K562 (cell line): ENCODE data around the gene KBTBD13. TPM values are rescaled to one million over a fixed set of nuclear protein-coding genes. Genes with fewer than 3 reads are reported as not detected.

Experiments used
- ATAC-seq: fragments of 200-7000 bp; cut with Tn5 transposase; 3 replicates; pipeline ENCODE4 v1.9.1; 2020; ENCODE audit warnings: moderate library complexity
- BruUV-seq: library from RNA; stranded (reverse); fragments of 400-500 nt; replicated peaks from 2 replicates; lab custom pipeline; 2021; lab: Mats Ljungman, UMichigan
- CTCF ChIA-PET: fragments of 300-600 bp; formaldehyde crosslinking; extraction: SDS; loops from one replicate; lab custom pipeline; 2021; ENCODE audit warnings: low intra/inter-chr PET ratio; lab: Yijun Ruan, JAX
- POLR2A ChIA-PET: fragments of 300-600, 350-650 bp; sonication (Branson Sonifier 250); formaldehyde crosslinking; extraction: SDS; loops from one replicate; lab custom pipeline; 2021; ENCODE audit warnings: antibody characterized with exemption, inconsistent platforms; lab: Yijun Ruan, JAX
- DNase-seq, 4 experiments: peaks; one replicate each; pipeline versions ENCODE4 v3.0.0 to v3.0.0-alpha.2; 2011 to 2018; ENCODE audit warnings: low spot score in 3 of 4, mixed read lengths in 3 of 4; ENCODE audit errors: extremely low read depth in 1 of 4
- FAIRE-seq: peaks from 2 replicates; lab custom pipeline; 2011; peaks lifted over from hg19 to GRCh38; lab: Jason Lieb, UNC
- H2AFZ ChIP-seq: 2 replicates; pipeline ENCODE4 v1.6.0; 2011; ENCODE audit warnings: low read depth, low read length, control low read depth, inconsistent platforms
- H3K27ac ChIP-seq: fragments of 200-600 bp; 3 replicates; pipeline ENCODE4 v1.8.0; 2011; ENCODE audit warnings: low read depth, mild to moderate bottlenecking, control low read depth, inconsistent platforms, low read length, moderate library complexity, mixed read lengths; ENCODE audit errors: extremely low read depth
- H3K27me3 ChIP-seq, 2 experiments: fragments of 300-600 bp in 1 of 2; 2 replicates in 1 of 2; 3 replicates in 1 of 2; pipeline versions ENCODE4 v1.6.0 to v1.8.0; 2011; ENCODE audit warnings: inconsistent platforms in 2 of 2, low read length in 2 of 2, mild to moderate bottlenecking in 1 of 2, mixed read lengths in 1 of 2, moderate library complexity in 1 of 2; ENCODE audit not compliant: control insufficient read depth in 2 of 2, insufficient read depth in 2 of 2
- H3K36me3 ChIP-seq: fragments of 300-600 bp; 3 replicates; pipeline ENCODE4 v1.8.0; 2011; ENCODE audit warnings: mild to moderate bottlenecking, low read length, inconsistent platforms; ENCODE audit not compliant: control insufficient read depth, insufficient read depth
- H3K4me1 ChIP-seq, 2 experiments: fragments of 200-600 bp in 1 of 2; replicated peaks in 1 of 2; 2 replicates in 1 of 2; 3 replicates in 1 of 2; pipeline versions ENCODE4 v1.5.1 to v1.8.0; 2011; ENCODE audit warnings: inconsistent platforms in 2 of 2, low read length in 2 of 2, mild to moderate bottlenecking in 1 of 2, mixed read lengths in 1 of 2, moderate library complexity in 1 of 2; ENCODE audit not compliant: control insufficient read depth in 2 of 2, insufficient read depth in 2 of 2
- H3K4me2 ChIP-seq: 2 replicates; pipeline ENCODE4 v1.6.1; 2011; ENCODE audit warnings: low read length, control low read depth, inconsistent platforms, mixed read lengths; ENCODE audit not compliant: insufficient read depth
- H3K4me3 ChIP-seq: fragments of 200-600 bp; sonication (generic), shearing (Covaris generic); 2 replicates; pipeline ENCODE4 v1.5.1; 2016; ENCODE audit warnings: control low read depth, inconsistent platforms
- H3K79me2 ChIP-seq: fragments of 200-600 bp; 3 replicates; pipeline ENCODE4 v1.8.0; 2011; ENCODE audit warnings: low read length, inconsistent platforms; ENCODE audit not compliant: control insufficient read depth, insufficient read depth
- H3K9ac ChIP-seq, 2 experiments: 2 replicates each; pipeline versions ENCODE4 v1.6.0 to v1.6.1; 2011; ENCODE audit warnings: low read depth in 2 of 2, low read length in 2 of 2, control low read depth in 1 of 2, inconsistent platforms in 1 of 2, mild to moderate bottlenecking in 1 of 2, mixed read lengths in 1 of 2; ENCODE audit not compliant: insufficient read depth in 1 of 2
- H3K9me1 ChIP-seq: one replicate; pipeline ENCODE4 v1.6.0; 2011; ENCODE audit warnings: inconsistent platforms, mild to moderate bottlenecking, low read length, moderate library complexity; ENCODE audit not compliant: control insufficient read depth, insufficient read depth
- H3K9me3 ChIP-seq: replicated peaks from 2 replicates; pipeline ENCODE4 v1.5.1; 2011; ENCODE audit warnings: low read depth, low read length, inconsistent platforms; ENCODE audit not compliant: control insufficient read depth, insufficient read depth
- H4K20me1 ChIP-seq: replicated peaks from 2 replicates; pipeline ENCODE4 v1.6.1; 2011; ENCODE audit warnings: low read length, inconsistent platforms, mixed read lengths; ENCODE audit not compliant: control insufficient read depth, insufficient read depth
- C11orf30 ChIP-seq: fragments of 450-650 bp; IDR thresholded peaks from 2 replicates; pipeline ENCODE4 v1.6.1; 2016; ENCODE audit warnings: low read depth, mild to moderate bottlenecking
- ELF2 ChIP-seq: fragments of 250-450 bp; sonication (Bioruptor Pico); IDR thresholded peaks from 2 replicates; pipeline ENCODE4 v1.5.0; 2021; ENCODE audit warnings: mild to moderate bottlenecking
- GATA2 ChIP-seq: sonication (generic); formaldehyde crosslinking; IDR thresholded peaks from 2 replicates; pipeline ENCODE4 v1.4.0; 2020; ENCODE audit warnings: mild to moderate bottlenecking, missing genetic modification reagents
- HDAC1 ChIP-seq, 2 experiments: fragments of 450-650 bp; IDR thresholded peaks; 2 replicates each; pipeline ENCODE4 v1.6.1; 2016 to 2017; ENCODE audit warnings: inconsistent platforms in 1 of 2, mild to moderate bottlenecking in 1 of 2, moderate library complexity in 1 of 2
- HEY1 ChIP-seq: fragments of 250-450 bp; sonication (Bioruptor Pico); IDR thresholded peaks from 2 replicates; pipeline ENCODE4 v1.5.0; 2020; ENCODE audit warnings: mild to moderate bottlenecking, moderate library complexity, borderline replicate concordance
- NFE2 ChIP-seq: IDR thresholded peaks from 2 replicates; pipeline ENCODE4 v1.6.1; 2014; ENCODE audit warnings: antibody characterized with exemption, low read depth
- PHTF2 ChIP-seq: fragments of 250-450 bp; sonication (Bioruptor Pico); IDR thresholded peaks from 2 replicates; pipeline ENCODE4 v1.5.0; 2021; ENCODE audit warnings: mild to moderate bottlenecking
- ZNF316 ChIP-seq: fragments of 450-650 bp; IDR thresholded peaks from 2 replicates; pipeline ENCODE4 v1.6.1; 2016
- ZNF583 ChIP-seq: fragments of 250-450 bp; sonication (Bioruptor Pico); IDR thresholded peaks from 2 replicates; pipeline ENCODE4 v1.4.0; 2020
- WGBS: fragments of 100-300 bp; shearing (Covaris generic); methylation state at CpG from one replicate; pipeline ENCODE4 v1.1.6; 2016; ENCODE audit warnings: low coverage, mixed read lengths; ENCODE audit not compliant: insufficient coverage; ENCODE audit errors: missing lambda C conversion rate; 5-methylcytosine and 5-hydroxymethylcytosine counted together
- in situ Hi-C: fragments of 300-500 bp; cut with MboI; formaldehyde crosslinking; loops from 4 replicates; pipeline ENCODE4 v1.15.0; 2018; ENCODE audit warnings: inconsistent platforms, mixed read lengths
- intact Hi-C: fragments of 100-400 bp; cut with micrococcal nuclease; formaldehyde crosslinking; loops from 2 replicates; pipeline ENCODE4 v1.14.2; 2022
- polyA plus RNA-seq, 8 experiments: library from polyadenylated mRNA; depleted of rRNA in 4 of 8; stranded (reverse) in 5 of 8; unstranded in 3 of 8; fragments of >200 nt; fragmentation: Nextera tagmentation in 2 of 8; fragmentation: Illumina TruSeq in 1 of 8; extraction: Ambion mirVana in 2 of 8; extraction: Trizol in 1 of 8; gene quantifications; 2 replicates each; pipeline versions ENCODE4 v1.2.1 to v1.2.3, GENCODE V29; 2011 to 2014; ENCODE audit warnings: inconsistent platforms in 1 of 8, missing spikeins in 1 of 8
- total RNA-seq, 7 experiments: library from RNA; depleted of rRNA in 6 of 7; stranded (reverse); fragments of >200 nt in 6 of 7; fragmentation: Illumina TruSeq in 2 of 7; extraction: Trizol in 2 of 7; gene quantifications; 2 replicates each; pipeline versions ENCODE4 v1.2.1 to v1.2.3, GENCODE V29; 2011 to 2021; ENCODE audit warnings: low replicate concordance in 1 of 7
- TF ChIP-seq, protein P1 (sequence below): fragments of 450-650 bp; IDR thresholded peaks from 2 replicates; pipeline ENCODE4 v1.6.1; 2016; ENCODE audit warnings: missing biosample characterization, missing genetic modification characterization

KBTBD13 gene
- total and polyA plus RNA-seq, 9 of the 15 experiments (the other 6 are each of a cell fraction or from before 2014, with no cell fraction given): 0.07 to 0.13 (median 0.10) TPM; not detected in 3

DNA sequence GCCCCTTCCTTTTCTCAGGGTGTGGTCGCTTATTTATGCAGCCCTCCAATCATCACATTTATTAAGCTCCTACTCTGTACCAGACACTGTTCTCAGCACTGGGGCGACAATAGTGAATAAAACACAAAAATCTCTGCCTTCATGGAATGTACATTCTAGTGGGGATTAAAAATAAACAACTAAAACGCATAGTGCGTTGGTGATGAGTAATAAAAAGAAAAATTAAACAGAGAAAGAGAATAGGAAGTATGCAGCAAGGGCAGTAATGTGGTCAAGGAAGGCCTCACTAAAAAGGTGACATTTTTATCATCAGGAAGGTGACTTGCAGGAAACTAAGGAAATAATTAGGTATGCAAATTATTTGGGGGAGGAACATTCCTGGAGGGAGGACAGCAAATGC lies 26.3 kb upstream of the KBTBD13 start:
- intact Hi-C loops: loop anchor here (5.0 kb wide), 2 partner anchors 137 to 252 kb away; partner anchors contain the start of genes CLPX and RNU5B-1
- peak; percentile 15 for FAIRE-seq

More for the DNA sequence above, 26.3 kb upstream of the KBTBD13 start:
- Histone ChIP-seq H3K9me3 (no peaks in the 10 kb centered on the region), H3K4me2 (no peak overlapping the region; the same call in 1 of the 2 replicates), H3K79me2 (no peaks in the 10 kb centered on the region), H3K27me3 (no peaks in the 10 kb centered on the region), H3K9me1 (no peaks in the 10 kb centered on the region), H3K27ac (no peak overlapping the region), H3K36me3 (no peaks in the 10 kb centered on the region), H3K4me3 (no peak overlapping the region), H2AFZ (no peak overlapping the region), H3K4me1 (peaks cover 7 to 17% of the 10 kb centered on the region in 2 experiments; a peak in 3 of 5 replicates), H3K9ac (peak overlapping the region in 1 of 2 experiments; percentile 76; a peak in 1 of 4 replicates), H4K20me1 (no peaks in the 10 kb centered on the region; the same call in 1 of the 2 replicates)
- TF ChIP-seq, protein P1, sequence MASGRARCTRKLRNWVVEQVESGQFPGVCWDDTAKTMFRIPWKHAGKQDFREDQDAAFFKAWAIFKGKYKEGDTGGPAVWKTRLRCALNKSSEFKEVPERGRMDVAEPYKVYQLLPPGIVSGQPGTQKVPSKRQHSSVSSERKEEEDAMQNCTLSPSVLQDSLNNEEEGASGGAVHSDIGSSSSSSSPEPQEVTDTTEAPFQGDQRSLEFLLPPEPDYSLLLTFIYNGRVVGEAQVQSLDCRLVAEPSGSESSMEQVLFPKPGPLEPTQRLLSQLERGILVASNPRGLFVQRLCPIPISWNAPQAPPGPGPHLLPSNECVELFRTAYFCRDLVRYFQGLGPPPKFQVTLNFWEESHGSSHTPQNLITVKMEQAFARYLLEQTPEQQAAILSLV (tag): no peak
- TF ChIP-seq NFE2 (0 out of 2 replicates have a peak, but pooled peaks have one; percentile 32), PHTF2 (CRISPR knock-in tag) (no peak), C11orf30 (0 out of 2 replicates have a peak, but pooled peaks have one; percentile 10), ZNF583 (CRISPR knock-in tag) (no peak), GATA2 (CRISPR knock-in tag) (no peak), ELF2 (no peak), HEY1 (no peak), ZNF316 (peak; percentile 15; the same call in 1 of the 2 replicates), HDAC1 (IDR thresholded peaks at IDR 0.05) (no peak)
- POLR2A ChIA-PET: no interaction called here
- in situ Hi-C loops: loop anchor here (10.0 kb wide), 2 partner anchors 245 to 335 kb away; partner anchors contain the start of gene RNU5A-1
- ATAC-seq (no peak), DNase-seq (no peak)
- BruUV-seq: no TSS peak
- CTCF ChIA-PET: no interaction called here
- WGBS: 26% methylated on average over 4 of the region's 4 CpGs
